ENCODE results near the gene FAM234B.

- no peak for TF ChIP-seq CTCF (IDR thresholded peaks at IDR 0.05)
- no peak for TF ChIP-seq EP300 (IDR thresholded peaks at IDR 0.05)
- TF ChIP-seq POLR2AphosphoS5 (IDR thresholded peaks at IDR 0.05): peak in 1 of 4 donors; percentile 17
Measured at GRCh38 chr12:13099066-13099843, 55.1 kb downstream of the FAM234B start.

All from sigmoid colon (tissue), 4 donors.